Measurements from ENCODE around the gene HIRA. TPM values are rescaled to one million over a fixed set of nuclear protein-coding genes. Genes with fewer than 3 reads are reported as not detected.

Gene HIRA
- total and polyA plus RNA-seq, 9 of the 15 experiments (the other 6 are each of a cell fraction or from before 2014, with no cell fraction given), result 0.96 to 132 (median 58.4) TPM

- peak; percentile 59 for ATAC-seq
- no peak for TF ChIP-seq POLR2A (conservative IDR thresholded peaks at IDR 0.05)
- peak; percentile 13; the same call in 1 of the 2 replicates for TF ChIP-seq GATAD2A (IDR thresholded peaks at IDR 0.05)
- peak; percentile 37; the same call in 1 of the 2 replicates for TF ChIP-seq SMARCC2 (IDR thresholded peaks at IDR 0.05; ENCODE audit: low read depth)
- peak; percentile 85 for TF ChIP-seq HDAC8 (tag; IDR thresholded peaks at IDR 0.05)
- TF ChIP-seq RAD21 (CRISPR knock-in tag; conservative IDR thresholded peaks at IDR 0.05 in 1 of 2, IDR thresholded peaks at IDR 0.05 in 1 of 2), result 0 out of 4 replicates have a peak, but pooled peaks of 1 of the 2 experiments have one; percentile 18
- peak; percentile 94; the same call in 1 of the 2 replicates for TF ChIP-seq RB1 (IDR thresholded peaks at IDR 0.05; ENCODE audit: low read depth)
- TF ChIP-seq KLF13 (tag; IDR thresholded peaks at IDR 0.05; ENCODE audit: borderline replicate concordance, low read depth), result peak; percentile 75
- TF ChIP-seq COPS2 (conservative IDR thresholded peaks at IDR 0.05), result no peak
- peak; percentile 81; the same call in 1 of the 2 replicates for TF ChIP-seq ZNF280B (CRISPR knock-in tag; IDR thresholded peaks at IDR 0.05)
- peak; percentile 48 for TF ChIP-seq SMAD4 (CRISPR knock-in tag; conservative IDR thresholded peaks at IDR 0.05)
- TF ChIP-seq RHOXF2B (CRISPR knock-in tag; conservative IDR thresholded peaks at IDR 0.05), result 0 out of 2 replicates have a peak, but pooled peaks have one; percentile 35
- TF ChIP-seq RREB1 (CRISPR knock-in tag; IDR thresholded peaks at IDR 0.05), result peak; percentile 86
- no peak for TF ChIP-seq ELK3 (CRISPR knock-in tag; IDR thresholded peaks at IDR 0.05)
Observed at GRCh38 chr22:19291218-19291579, 140.3 kb downstream of the HIRA start.

More at GRCh38 chr22:19291218-19291579, 140.3 kb downstream of the HIRA start:
- Histone ChIP-seq H3K4me2 (ENCODE audit: insufficient read depth, low read length) (peak overlapping the region; percentile 84), H3K27me3 (ENCODE audit: control insufficient read depth in 2 of 2, insufficient read depth in 2 of 2, low read length in 2 of 2) (peaks cover 34 to 35% of the 10 kb centered on the region in 2 experiments; a peak in 4 of 5 replicates), H2AFZ (ENCODE audit: low read depth, low read length) (peak overlapping the region; percentile 90), H3K9me1 (ENCODE audit: control insufficient read depth, insufficient read depth, low read length) (peaks cover 5% of the 10 kb centered on the region), H3K4me3 (peak overlapping the region; percentile 59), H3K27ac (ENCODE audit: extremely low read depth, low read depth, low read length) (peak overlapping the region; percentile 7; the same call in 1 of the 3 replicates), H3K9me3 (replicated peaks; ENCODE audit: control insufficient read depth, insufficient read depth, low read depth, low read length) (no peaks in the 10 kb centered on the region), H3K9ac (ENCODE audit: insufficient read depth in 1 of 2, low read depth in 2 of 2, low read length in 2 of 2) (peak overlapping the region; percentile 66 to 90), H3K79me2 (ENCODE audit: control insufficient read depth, insufficient read depth, low read length) (no peaks in the 10 kb centered on the region), H3K4me1 (replicated peaks in 1 of 2; ENCODE audit: control insufficient read depth in 2 of 2, insufficient read depth in 2 of 2, low read length in 2 of 2) (peaks cover 22% of the 10 kb centered on the region in 2 experiments; a peak in 4 of 5 replicates), H4K20me1 (replicated peaks; ENCODE audit: control insufficient read depth, insufficient read depth, low read length) (peaks cover 18% of the 10 kb centered on the region), H3K36me3 (ENCODE audit: control insufficient read depth, insufficient read depth, low read length) (no peaks in the 10 kb centered on the region)
- POLR2A ChIA-PET, result interaction anchor here (0.8 to 2.2 kb wide), 11 partner anchors 9 to 187 kb away, joined by 3 to 10 read pairs (median 4); no protein-coding TSS in a partner anchor
- in situ Hi-C loops (cut with MboI), result no loop called here
- FAIRE-seq (no peak), DNase-seq (ENCODE audit: extremely low read depth in 1 of 4, low spot score in 3 of 4) (peak; percentile 77 to 89 (median 82))
- intact Hi-C loops (cut with micrococcal nuclease), result loop anchor here (1.0 to 10.0 kb wide), 4 partner anchors 73 to 256 kb away; partner anchors contain the start of gene ESS2
- WGBS (ENCODE audit: insufficient coverage, low coverage, missing lambda C conversion rate), result under 1% methylated on average over 41 of the region's 41 CpGs
- CTCF ChIA-PET (ENCODE audit: low intra/inter-chr PET ratio), result interaction anchor here (0.6 kb wide), 1 partner anchor 187 kb away, joined by 3 read pairs; no protein-coding TSS in a partner anchor
- BruUV-seq (replicated peaks), result no TSS peak
